SK-N-SH (cell line): ENCODE data around the gene VWA5B1. TPM values are rescaled to one million over a fixed set of nuclear protein-coding genes. Genes with fewer than 3 reads are reported as not detected.

Experiments used
- CTCF ChIA-PET: fragments of 300-600, 350-600 bp; formaldehyde crosslinking; extraction: SDS; loops from one replicate; lab custom pipeline; 2021; lab: Yijun Ruan, JAX
- POLR2A ChIA-PET: fragments of 350-600 bp; sonication (Branson Sonifier 250); formaldehyde crosslinking; extraction: SDS; loops from one replicate; lab custom pipeline; 2020; ENCODE audit warnings: antibody characterized with exemption, inconsistent platforms; lab: Yijun Ruan, JAX
- DNase-seq: peaks from one replicate; pipeline ENCODE4 v3.0.0; 2012
- H2AFZ ChIP-seq: fragments of 200-600 bp; sonication (generic); 2 replicates; pipeline ENCODE4 v1.8.1; 2016; ENCODE audit warnings: antibody characterized with exemption, mild to moderate bottlenecking, low read depth
- H3F3A ChIP-seq: fragments of 200-600 bp; sonication (generic); replicated peaks from 2 replicates; pipeline ENCODE3; 2016; ENCODE audit warnings: antibody characterized with exemption, mild to moderate bottlenecking; ENCODE audit not compliant: insufficient read depth
- H3K27ac ChIP-seq, 2 experiments: fragments of 200-500 bp in 1 of 2; fragments of 200-600 bp in 1 of 2; sonication (Bioruptor generic) in 1 of 2; sonication (generic), shearing (Covaris generic) in 1 of 2; 2 replicates each; pipeline versions ENCODE4 v1.5.1 to v1.6.1; 2014 to 2016; ENCODE audit warnings: low read depth in 2 of 2, inconsistent platforms in 1 of 2, low read length in 1 of 2, mild to moderate bottlenecking in 1 of 2, mixed read lengths in 1 of 2
- H3K27me3 ChIP-seq: fragments of 200-600 bp; sonication (generic), shearing (Covaris generic); 2 replicates; pipeline ENCODE4 v1.6.1; 2016; ENCODE audit warnings: mixed run types; ENCODE audit not compliant: insufficient read depth
- H3K36me3 ChIP-seq, 2 experiments: fragments of 200-500 bp in 1 of 2; fragments of 200-600 bp in 1 of 2; sonication (Bioruptor generic) in 1 of 2; sonication (generic) in 1 of 2; replicated peaks in 1 of 2; 2 replicates each; pipeline versions ENCODE3 to v1.5.1; 2014 to 2016; ENCODE audit warnings: low read length in 1 of 2, mild to moderate bottlenecking in 1 of 2; ENCODE audit not compliant: insufficient read depth in 2 of 2, control insufficient read depth in 1 of 2
- H3K4me1 ChIP-seq, 2 experiments: fragments of 200-500 bp in 1 of 2; fragments of 200-600 bp in 1 of 2; sonication (Bioruptor generic) in 1 of 2; sonication (generic), shearing (Covaris generic) in 1 of 2; 2 replicates each; pipeline versions ENCODE4 v1.5.1 to v1.6.1; 2014 to 2016; ENCODE audit warnings: low read depth in 1 of 2, low read length in 1 of 2, mixed run types in 1 of 2; ENCODE audit not compliant: insufficient read depth in 2 of 2, control insufficient read depth in 1 of 2
- H3K4me2 ChIP-seq: fragments of 200-600 bp; sonication (generic), shearing (Covaris generic); 2 replicates; pipeline ENCODE4 v1.6.1; 2017; ENCODE audit warnings: mixed run types
- H3K4me3 ChIP-seq, 2 experiments: fragments of 200-500 bp in 1 of 2; fragments of 200-600 bp in 1 of 2; sonication (Bioruptor generic) in 1 of 2; sonication (generic), shearing (Covaris generic) in 1 of 2; 2 replicates each; pipeline versions ENCODE4 v1.5.1 to v1.8.1; 2014 to 2016; ENCODE audit warnings: low read depth in 2 of 2, inconsistent platforms in 1 of 2, low read length in 1 of 2, mild to moderate bottlenecking in 1 of 2, mixed read lengths in 1 of 2, moderate library complexity in 1 of 2
- H3K79me2 ChIP-seq: fragments of 200-600 bp; sonication (generic); 2 replicates; pipeline ENCODE4 v1.8.1; 2017; ENCODE audit warnings: mild to moderate bottlenecking; ENCODE audit not compliant: insufficient read depth
- H3K9ac ChIP-seq: fragments of 200-600 bp; sonication (generic); 2 replicates; pipeline ENCODE4 v1.6.1; 2017; ENCODE audit warnings: mixed run types
- H3K9me2 ChIP-seq: fragments of 200-600 bp; sonication (generic); 2 replicates; pipeline ENCODE4 v1.6.1; 2017; ENCODE audit warnings: mixed run types
- H3K9me3 ChIP-seq: fragments of 200-600 bp; sonication (generic); 2 replicates; pipeline ENCODE4 v1.6.1; 2017; ENCODE audit warnings: mixed run types, mild to moderate bottlenecking, moderate library complexity
- H4K20me1 ChIP-seq: fragments of 200-600 bp; sonication (generic); 2 replicates; pipeline ENCODE4 v1.6.1; 2017; ENCODE audit warnings: mild to moderate bottlenecking, mixed run types; ENCODE audit not compliant: insufficient read depth
- EP300 ChIP-seq, 2 experiments: IDR thresholded peaks; 2 replicates each; pipeline versions ENCODE4 v1.4.0 to v1.6.1; 2012; ENCODE audit warnings: borderline replicate concordance in 1 of 2, low read depth in 1 of 2, low read length in 1 of 2
- JUND ChIP-seq: IDR thresholded peaks from 2 replicates; pipeline ENCODE4 v1.4.0; 2012
- MEF2A ChIP-seq: IDR thresholded peaks from 2 replicates; pipeline ENCODE4 v1.4.0; 2012; ENCODE audit warnings: low read depth, borderline replicate concordance
- MXI1 ChIP-seq: IDR thresholded peaks from 2 replicates; pipeline ENCODE4 v1.6.1; 2012; ENCODE audit warnings: mild to moderate bottlenecking, low read depth, low read length, improper control_type of control experiment
- RAD21 ChIP-seq: IDR thresholded peaks from 2 replicates; pipeline ENCODE4 v1.6.1; 2012; ENCODE audit warnings: mild to moderate bottlenecking, low read length
- RFX5 ChIP-seq: IDR thresholded peaks from 2 replicates; pipeline ENCODE4 v1.6.1; 2012; ENCODE audit warnings: mild to moderate bottlenecking, improper control_type of control experiment, low read length
- SMC3 ChIP-seq: IDR thresholded peaks from 2 replicates; pipeline ENCODE4 v1.6.1; 2012; ENCODE audit warnings: low read depth, low read length, improper control_type of control experiment
- WGBS: methylation state at CpG from one replicate; pipeline ENCODE4 v1.1.6; 2017; ENCODE audit warnings: low lambda C conversion rate; 5-methylcytosine and 5-hydroxymethylcytosine counted together
- polyA plus RNA-seq, 3 experiments: library from polyadenylated mRNA; depleted of rRNA; stranded (reverse); fragments of >200 nt; gene quantifications; 2 replicates each; pipeline ENCODE4 v1.2.3, GENCODE V29; 2012
- TF ChIP-seq, protein P1 (sequence below): IDR thresholded peaks from 2 replicates; pipeline ENCODE4; 2012
- TF ChIP-seq, protein P2 (sequence below): fragments of 200-600 bp; sonication (generic); IDR thresholded peaks from 2 replicates; pipeline ENCODE4 v1.6.1; 2017; ENCODE audit warnings: antibody characterized with exemption, mild to moderate bottlenecking, moderate library complexity

Gene VWA5B1
- polyA plus RNA-seq, 1 of the 3 experiments (the other 2 are of a cell fraction), result not detected

DNA sequence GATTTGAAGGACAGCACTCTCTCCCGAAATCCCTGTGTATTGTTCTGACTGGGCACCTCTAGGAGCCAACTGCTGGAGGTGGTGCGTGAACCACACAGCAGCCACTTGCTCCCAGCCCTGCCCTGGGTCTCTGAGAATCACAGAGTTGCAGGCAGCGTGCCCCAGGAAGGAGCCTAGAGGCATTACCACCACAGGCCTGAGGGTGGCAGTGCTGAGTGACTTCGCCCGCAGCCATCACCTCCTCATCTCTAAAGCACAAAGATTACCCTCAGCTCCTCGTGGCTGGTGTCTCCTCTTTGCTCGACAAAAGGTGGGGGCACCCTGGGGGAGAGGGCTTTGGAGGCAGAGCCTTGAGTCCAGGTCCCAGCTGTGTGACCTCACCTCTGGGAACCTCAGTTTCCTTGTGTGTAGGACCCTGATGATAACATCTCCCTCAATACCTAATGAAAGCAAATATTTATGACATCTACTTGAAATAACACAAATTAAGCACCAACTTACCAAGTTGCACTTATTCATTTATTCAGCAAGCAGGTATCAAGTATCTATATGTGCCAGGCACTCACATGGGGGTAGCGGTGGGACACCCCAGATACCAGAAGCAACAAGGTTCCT, 86.3 kb downstream of the VWA5B1 start:
- Histone ChIP-seq H3K36me3 (no peaks in the 10 kb centered on the region), H3K4me2 (no peak overlapping the region), H4K20me1 (no peaks in the 10 kb centered on the region), H2AFZ (no peak overlapping the region), H3K9me3 (no peaks in the 10 kb centered on the region), H3K79me2 (no peaks in the 10 kb centered on the region), H3K27me3 (no peaks in the 10 kb centered on the region), H3F3A (peaks cover 6% of the 10 kb centered on the region), H3K4me1 (no peaks in the 10 kb centered on the region; a peak in 1 of 4 replicates), H3K4me3 (no peak overlapping the region), H3K9ac (no peak overlapping the region), H3K27ac (no peak overlapping the region), H3K9me2 (no peaks in the 10 kb centered on the region)
- TF ChIP-seq, protein P1, sequence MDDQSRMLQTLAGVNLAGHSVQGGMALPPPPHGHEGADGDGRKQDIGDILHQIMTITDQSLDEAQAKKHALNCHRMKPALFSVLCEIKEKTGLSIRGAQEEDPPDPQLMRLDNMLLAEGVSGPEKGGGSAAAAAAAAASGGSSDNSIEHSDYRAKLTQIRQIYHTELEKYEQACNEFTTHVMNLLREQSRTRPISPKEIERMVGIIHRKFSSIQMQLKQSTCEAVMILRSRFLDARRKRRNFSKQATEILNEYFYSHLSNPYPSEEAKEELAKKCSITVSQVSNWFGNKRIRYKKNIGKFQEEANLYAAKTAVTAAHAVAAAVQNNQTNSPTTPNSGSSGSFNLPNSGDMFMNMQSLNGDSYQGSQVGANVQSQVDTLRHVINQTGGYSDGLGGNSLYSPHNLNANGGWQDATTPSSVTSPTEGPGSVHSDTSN, result no peak
- TF ChIP-seq, protein P2, sequence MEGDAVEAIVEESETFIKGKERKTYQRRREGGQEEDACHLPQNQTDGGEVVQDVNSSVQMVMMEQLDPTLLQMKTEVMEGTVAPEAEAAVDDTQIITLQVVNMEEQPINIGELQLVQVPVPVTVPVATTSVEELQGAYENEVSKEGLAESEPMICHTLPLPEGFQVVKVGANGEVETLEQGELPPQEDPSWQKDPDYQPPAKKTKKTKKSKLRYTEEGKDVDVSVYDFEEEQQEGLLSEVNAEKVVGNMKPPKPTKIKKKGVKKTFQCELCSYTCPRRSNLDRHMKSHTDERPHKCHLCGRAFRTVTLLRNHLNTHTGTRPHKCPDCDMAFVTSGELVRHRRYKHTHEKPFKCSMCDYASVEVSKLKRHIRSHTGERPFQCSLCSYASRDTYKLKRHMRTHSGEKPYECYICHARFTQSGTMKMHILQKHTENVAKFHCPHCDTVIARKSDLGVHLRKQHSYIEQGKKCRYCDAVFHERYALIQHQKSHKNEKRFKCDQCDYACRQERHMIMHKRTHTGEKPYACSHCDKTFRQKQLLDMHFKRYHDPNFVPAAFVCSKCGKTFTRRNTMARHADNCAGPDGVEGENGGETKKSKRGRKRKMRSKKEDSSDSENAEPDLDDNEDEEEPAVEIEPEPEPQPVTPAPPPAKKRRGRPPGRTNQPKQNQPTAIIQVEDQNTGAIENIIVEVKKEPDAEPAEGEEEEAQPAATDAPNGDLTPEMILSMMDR, result peak; percentile 76
- TF ChIP-seq RFX5 (no peak), JUND (no peak), RAD21 (peak; percentile 70), SMC3 (peak; percentile 78)
- CTCF ChIA-PET, result interaction anchor here (0.7 to 5.5 kb wide), 28 partner anchors 9 to 164 kb away, joined by 3 to 38 read pairs (median 4); partner anchors contain the start of gene CAMK2N1
- POLR2A ChIA-PET, result interaction anchor here (0.9 kb wide), 1 partner anchor 10 kb away, joined by 3 read pairs; no protein-coding TSS in a partner anchor
- DNase-seq, result peak; percentile 75
- WGBS, result 16% methylated on average over 7 of the region's 8 CpGs

DNA sequence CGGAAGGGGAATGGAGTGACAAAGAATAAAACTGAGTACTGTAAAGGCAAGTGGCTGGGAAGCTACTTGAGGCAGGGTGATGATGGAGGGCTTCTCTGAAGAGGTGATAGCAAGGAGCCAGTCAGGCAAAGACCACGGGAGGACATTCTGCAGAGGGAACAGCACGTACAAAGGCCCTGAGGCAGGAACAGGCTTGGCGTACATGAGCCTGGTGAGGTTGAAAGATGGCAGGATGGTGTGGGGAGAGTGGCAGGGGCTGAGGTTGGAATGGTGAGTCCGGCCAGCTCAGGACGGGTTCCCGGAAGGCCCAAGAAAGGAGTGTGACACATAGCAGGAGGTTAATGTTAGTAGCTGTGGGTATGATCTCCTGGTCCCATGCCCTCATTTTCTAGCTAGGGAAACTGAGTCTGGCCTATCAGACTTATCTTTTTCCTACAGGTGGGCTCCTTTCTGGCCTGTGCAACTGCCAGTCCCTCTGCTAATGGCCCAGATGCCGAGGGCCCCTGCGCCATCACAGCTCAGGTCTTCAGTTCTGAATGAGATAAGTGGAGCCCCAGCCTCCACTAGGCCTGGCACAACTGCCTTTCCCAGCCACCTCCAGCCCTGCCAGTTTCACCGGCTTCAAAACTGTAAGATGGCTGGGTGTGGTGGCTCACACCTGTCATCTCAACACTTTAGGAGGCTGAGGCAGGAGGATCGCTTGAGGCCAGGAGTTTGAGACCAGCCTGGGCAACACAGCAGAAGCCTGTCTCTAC, 87.0 kb downstream of the VWA5B1 start:
- Histone ChIP-seq H3F3A (peaks cover 6% of the 10 kb centered on the region), H3K4me3 (no peak overlapping the region), H3K4me2 (no peak overlapping the region), H3K9ac (no peak overlapping the region), H3K36me3 (no peaks in the 10 kb centered on the region), H3K79me2 (no peaks in the 10 kb centered on the region), H3K27me3 (no peaks in the 10 kb centered on the region), H3K9me2 (no peaks in the 10 kb centered on the region), H4K20me1 (no peaks in the 10 kb centered on the region), H2AFZ (no peak overlapping the region), H3K9me3 (no peaks in the 10 kb centered on the region), H3K4me1 (no peaks in the 10 kb centered on the region; a peak in 1 of 4 replicates), H3K27ac (no peak overlapping the region)
- ChIA-PET CTCF (interaction anchor here (0.7 to 5.5 kb wide), 30 partner anchors 8 to 165 kb away, joined by 3 to 38 read pairs (median 4); partner anchors contain the start of gene CAMK2N1), POLR2A (interaction anchor here (0.9 kb wide), 1 partner anchor 9 kb away, joined by 3 read pairs; no protein-coding TSS in a partner anchor)
- DNase-seq, result no peak
- 89% methylated on average over 9 of the region's 11 CpGs for WGBS
- TF ChIP-seq EP300 (IDR thresholded peaks at IDR 0.05; ENCODE audit: borderline replicate concordance in 1 of 2, low read depth in 1 of 2, low read length in 1 of 2) (no peak), MXI1 (no peak), MEF2A (no peak)
